ENCODE data around the gene LSAMP.
A peak's percentile ranks its signal among the peaks of the same experiment; 100 is the strongest.

LSAMP gene

GRCh38 chr3:115864911-115865310, 580.4 kb downstream of the LSAMP start:
- no peak for DNase-seq (ENCODE audit: low read depth)
- TF ChIP-seq CTCF (conservative IDR thresholded peaks at IDR 0.05; ENCODE audit: low read depth, low read length): no peak
- no peak overlapping the region for H3K4me3 ChIP-seq (ENCODE audit: low read length)

- no peak for TF ChIP-seq CTCF (conservative IDR thresholded peaks at IDR 0.05; ENCODE audit: low read depth, low read length)
- H3K4me3 ChIP-seq (ENCODE audit: low read length): no peak overlapping the region
- DNase-seq (ENCODE audit: low read depth): no peak
Measured at GRCh38 chr3:115862849-115863248, 582.4 kb downstream of the LSAMP start.

GRCh38 chr3:115862099-115862498, 583.2 kb downstream of the LSAMP start:
- no peak for DNase-seq (ENCODE audit: low read depth)
- TF ChIP-seq CTCF (conservative IDR thresholded peaks at IDR 0.05; ENCODE audit: low read depth, low read length): no peak
- H3K4me3 ChIP-seq (ENCODE audit: low read length): no peak overlapping the region

GRCh38 chr3:115861166-115861733, 584.0 kb downstream of the LSAMP start:
- TF ChIP-seq CTCF (conservative IDR thresholded peaks at IDR 0.05; ENCODE audit: low read depth, low read length): peak; percentile 9
- no peak for DNase-seq (ENCODE audit: low read depth)
- H3K4me3 ChIP-seq (ENCODE audit: low read length): no peak overlapping the region

GRCh38 chr3:115860766-115861165, 584.5 kb downstream of the LSAMP start:
- no peak for TF ChIP-seq CTCF (conservative IDR thresholded peaks at IDR 0.05; ENCODE audit: low read depth, low read length)
- H3K4me3 ChIP-seq (ENCODE audit: low read length): no peak overlapping the region
- DNase-seq (ENCODE audit: low read depth): no peak

- TF ChIP-seq CTCF (conservative IDR thresholded peaks at IDR 0.05; ENCODE audit: low read depth, low read length): no peak
- H3K4me3 ChIP-seq (ENCODE audit: low read length): no peak overlapping the region
- DNase-seq (ENCODE audit: low read depth): no peak
Measured at GRCh38 chr3:115859002-115859807, 586.1 kb downstream of the LSAMP start.

Data from retinal pigment epithelial cell (primary cell).